CD4-positive, alpha-beta T cell treated with Interleukin-4 for 4 hours (primary cell): ENCODE measurements around the gene PGA3.

ENCODE experiments used
- DNase-seq: peaks from one replicate; pipeline ENCODE4 v3.0.0-alpha.2; 2020

The PGA3 gene

GRCh38 chr11:61254403-61255025 lies 51.2 kb downstream of the PGA3 start:
- DNase-seq, result peak; percentile 42

GRCh38 chr11:61256710-61257482 lies 53.6 kb downstream of the PGA3 start:
- DNase-seq, result no peak

GRCh38 chr11:61258546-61258945 lies 55.2 kb downstream of the PGA3 start:
- DNase-seq, result no peak

- DNase-seq, result no peak
Measured at GRCh38 chr11:61259363-61259762, 56.0 kb downstream of the PGA3 start.
